Medulla oblongata (tissue), 1 donor: ENCODE data around the gene ARHGAP6.

Experiments used
- DNase-seq: peaks from one replicate; pipeline ENCODE4 v3.0.0-alpha.2; 2015; ENCODE audit errors: extremely low spot score

The ARHGAP6 gene

DNA sequence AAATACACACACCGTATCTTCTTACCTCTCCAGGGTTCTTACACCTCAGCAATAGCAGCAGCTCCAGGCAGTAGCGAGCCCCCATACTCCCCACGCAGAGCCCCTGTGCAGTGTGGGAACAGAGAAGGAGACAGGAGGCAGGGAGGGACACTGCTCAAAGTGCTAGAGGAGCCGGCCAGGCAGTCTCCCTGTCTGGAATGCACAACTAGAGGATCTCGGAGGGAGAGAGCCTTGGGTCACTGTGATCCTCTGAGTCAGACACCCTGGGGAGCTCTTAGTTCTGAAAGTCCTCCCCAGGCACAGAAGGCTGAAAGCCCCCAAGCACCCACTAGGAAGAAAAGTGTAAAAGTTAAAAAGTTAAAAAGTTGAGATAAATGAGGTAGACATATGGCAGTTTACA lies 356.5 kb downstream of the ARHGAP6 start:
- DNase-seq = no peak

DNA sequence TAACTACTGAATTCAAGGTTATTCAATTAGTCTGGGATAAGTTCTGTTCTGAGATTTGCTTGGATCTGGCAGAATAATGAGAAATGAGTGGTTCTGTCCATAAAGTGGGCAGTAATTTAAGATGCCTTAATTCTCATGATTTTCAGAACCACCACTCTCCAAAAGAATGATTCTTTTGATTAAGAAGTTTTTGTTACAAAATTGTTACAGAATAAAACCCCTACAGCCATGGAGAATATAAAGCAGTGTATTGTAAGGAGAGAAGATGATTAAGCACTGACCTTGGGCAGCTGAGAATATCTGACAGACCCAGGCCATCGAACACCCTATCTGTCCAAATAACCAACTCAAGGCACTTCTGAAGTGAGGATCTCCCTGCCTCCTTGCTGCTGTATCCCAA lies 360.1 kb downstream of the ARHGAP6 start:
- no peak for DNase-seq

DNA sequence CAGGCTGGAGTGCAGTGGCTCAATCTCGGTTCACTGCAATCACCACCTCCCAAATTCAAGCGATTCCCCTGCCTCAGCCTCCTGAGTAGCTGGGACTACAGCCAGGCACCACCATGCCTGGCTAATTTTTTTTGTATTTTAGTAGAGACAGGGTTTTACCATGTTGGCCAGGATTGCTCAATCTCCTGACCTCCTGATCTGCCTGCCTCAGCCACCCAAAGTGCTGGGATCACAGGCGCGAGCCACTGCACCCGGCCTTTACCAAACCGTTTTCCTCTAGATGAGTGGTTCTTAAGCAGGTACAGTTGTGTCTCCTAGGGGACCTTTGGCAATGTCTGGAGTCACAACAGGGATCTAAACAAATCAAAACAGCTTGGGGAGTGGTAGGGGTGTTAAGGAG lies 360.9 kb downstream of the ARHGAP6 start:
- no peak for DNase-seq

DNA sequence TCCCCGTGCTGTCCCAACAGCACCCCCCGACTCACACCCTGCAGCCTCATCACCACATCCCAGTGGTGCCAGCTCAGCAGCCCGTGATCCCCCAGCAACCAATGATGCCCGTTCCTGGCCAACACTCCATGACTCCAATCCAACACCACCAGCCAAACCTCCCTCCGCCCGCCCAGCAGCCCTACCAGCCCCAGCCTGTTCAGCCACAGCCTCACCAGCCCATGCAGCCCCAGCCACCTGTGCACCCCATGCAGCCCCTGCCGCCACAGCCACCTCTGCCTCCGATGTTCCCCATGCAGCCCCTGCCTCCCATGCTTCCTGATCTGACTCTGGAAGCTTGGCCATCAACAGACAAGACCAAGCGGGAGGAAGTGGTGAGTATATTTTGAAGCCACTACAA lies 367.1 kb downstream of the ARHGAP6 start:
- DNase-seq = no peak

DNA sequence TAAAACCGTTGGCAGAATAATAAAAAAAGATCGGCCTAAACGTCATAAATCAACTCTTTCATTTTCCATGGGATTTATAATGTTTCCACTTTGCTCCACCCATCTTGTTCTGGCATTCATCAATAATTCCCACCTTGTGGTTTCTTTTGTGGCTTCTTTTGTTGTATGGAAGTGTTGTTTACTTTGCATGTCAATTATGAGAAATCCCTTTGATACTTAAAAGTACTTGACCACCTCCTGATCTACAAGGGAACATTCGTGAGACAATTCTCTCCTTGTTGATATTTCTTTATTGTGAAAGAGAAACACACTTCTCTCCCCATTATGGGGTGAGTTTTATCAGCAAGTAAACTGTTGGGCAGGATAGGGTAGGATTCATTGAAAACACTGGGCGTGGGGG lies 369.7 kb downstream of the ARHGAP6 start:
- no peak for DNase-seq

DNA sequence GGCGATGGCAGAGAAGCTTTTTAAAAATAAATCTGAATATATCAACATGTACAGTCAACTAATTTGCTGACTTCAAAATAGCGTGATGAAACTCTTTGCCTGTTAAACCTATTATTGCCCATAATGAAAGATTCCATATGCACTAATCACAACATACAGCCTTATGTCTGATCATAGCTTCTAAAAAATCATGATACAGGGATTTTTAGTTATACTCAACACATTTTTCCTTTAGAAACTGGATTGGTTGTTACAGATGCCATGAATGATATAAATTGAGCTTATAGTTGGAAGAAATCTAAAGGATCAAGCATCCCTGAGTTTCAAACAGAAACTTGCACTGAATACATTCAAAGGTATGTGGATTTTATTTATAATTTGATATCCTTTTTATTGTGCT lies 372.6 kb downstream of the ARHGAP6 start, which contains the start of gene AMELX:
TSS of gene AMELX (plus strand) at position 301 of the 400 bp plus-strand sequence. CDS start 1,376 bp downstream, outside the sequence.
- no peak for DNase-seq

DNA sequence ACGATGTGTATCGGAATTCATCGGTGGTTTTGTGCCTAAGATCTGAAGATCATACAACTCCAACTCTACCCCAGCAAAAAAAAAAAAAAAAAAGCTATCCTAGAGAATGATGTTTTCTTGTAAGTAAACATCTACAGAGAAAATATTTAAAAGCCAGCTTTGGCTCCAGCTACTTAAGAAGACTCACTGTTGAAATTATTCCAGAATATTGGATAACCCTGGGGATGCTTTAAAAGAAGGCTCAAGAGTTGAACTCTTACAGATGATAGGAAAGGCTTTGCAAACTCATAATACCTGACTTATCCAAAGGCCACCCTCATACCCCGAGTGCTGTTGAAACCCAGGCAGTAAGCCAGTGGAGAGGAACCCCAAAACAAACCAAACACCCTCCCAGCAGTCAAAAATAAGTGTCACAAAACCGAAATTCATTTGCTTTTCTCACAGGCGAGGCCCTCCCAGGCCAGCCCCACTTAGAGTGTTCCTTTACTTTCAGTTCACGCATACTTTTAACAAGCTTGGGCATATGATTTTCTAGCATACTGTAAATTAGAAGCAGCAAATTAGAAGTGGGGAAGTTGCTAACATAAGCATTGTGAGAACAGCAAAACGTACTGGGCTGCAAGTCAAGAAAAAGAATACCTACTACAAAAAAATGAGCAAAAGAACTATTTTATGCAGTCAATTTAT lies 375.2 kb downstream of the ARHGAP6 start:
- no peak for DNase-seq

DNA sequence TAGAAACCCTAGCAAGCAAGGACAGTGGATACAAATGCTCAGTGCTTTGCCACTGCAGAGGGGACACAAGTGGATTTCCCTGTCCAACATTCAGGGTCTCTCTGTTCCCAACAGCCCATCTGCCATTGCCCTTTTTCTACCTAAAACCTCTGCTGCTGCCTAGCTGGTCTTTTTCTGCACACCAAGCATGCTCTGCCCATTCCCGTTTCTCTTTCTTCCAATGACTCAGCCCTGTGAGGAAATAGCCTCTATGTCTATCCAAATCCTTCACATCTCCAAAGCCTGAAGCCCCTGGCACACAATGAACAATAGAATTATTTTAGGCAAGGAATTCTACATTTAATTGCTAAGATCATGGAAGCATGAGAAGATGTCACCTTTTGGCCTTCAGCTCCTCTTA lies 378.2 kb downstream of the ARHGAP6 start:
- DNase-seq = no peak

DNA sequence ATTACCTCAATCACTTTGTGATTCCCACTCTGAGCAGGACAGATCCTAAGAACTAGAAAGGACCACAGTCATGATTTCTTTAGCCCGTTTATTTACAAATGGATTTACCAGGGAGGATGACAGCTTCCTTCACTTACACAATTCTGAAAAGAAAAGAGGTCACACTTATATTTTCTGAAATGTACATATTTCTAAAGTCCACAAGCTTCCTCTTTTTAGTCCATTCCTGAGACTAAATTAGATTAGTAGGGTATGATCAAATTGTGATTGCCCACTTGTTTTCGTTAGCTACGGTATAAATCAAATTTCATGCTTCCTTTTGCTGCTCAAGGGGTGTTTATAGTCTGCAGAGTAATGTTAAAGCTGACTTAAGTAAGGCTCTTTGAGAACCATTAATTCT lies 380.1 kb downstream of the ARHGAP6 start:
- no peak for DNase-seq

DNA sequence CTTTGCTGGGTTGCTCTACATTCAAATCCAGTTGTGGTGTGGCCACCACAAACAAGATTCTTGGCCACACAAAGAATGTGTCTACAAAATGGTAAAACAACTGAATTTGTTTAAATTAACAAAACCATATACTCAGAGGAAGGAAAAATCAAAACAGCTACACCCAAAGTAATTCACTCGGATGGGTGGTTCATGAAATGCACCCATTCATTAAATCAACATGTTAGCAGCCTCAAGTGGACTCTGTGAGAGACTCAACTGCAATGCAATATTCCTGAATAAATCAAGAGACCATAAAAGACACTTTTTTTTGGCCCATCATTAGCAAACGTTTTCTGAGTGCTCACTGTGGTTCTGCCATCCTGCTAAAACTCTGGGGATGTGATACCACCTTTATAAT lies 383.7 kb downstream of the ARHGAP6 start:
- no peak for DNase-seq

DNA sequence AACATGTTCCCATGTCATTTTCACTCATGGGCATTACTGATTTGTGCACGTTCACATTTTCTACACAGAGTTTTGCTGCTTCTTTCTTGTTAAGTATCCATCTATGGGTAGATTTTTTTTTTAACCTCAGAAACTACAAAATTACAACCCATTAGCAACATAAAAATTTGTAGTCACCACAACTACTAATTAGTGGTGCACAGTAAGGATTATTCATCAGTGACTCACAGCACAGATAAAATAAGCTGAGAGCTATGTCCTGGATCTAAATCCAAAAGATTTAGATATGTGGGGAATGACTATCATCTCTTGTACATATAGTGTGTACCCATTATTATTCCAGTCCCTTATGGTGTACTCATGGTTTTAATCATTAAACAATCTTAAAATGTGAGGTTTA lies 392.2 kb downstream of the ARHGAP6 start:
- no peak for DNase-seq

DNA sequence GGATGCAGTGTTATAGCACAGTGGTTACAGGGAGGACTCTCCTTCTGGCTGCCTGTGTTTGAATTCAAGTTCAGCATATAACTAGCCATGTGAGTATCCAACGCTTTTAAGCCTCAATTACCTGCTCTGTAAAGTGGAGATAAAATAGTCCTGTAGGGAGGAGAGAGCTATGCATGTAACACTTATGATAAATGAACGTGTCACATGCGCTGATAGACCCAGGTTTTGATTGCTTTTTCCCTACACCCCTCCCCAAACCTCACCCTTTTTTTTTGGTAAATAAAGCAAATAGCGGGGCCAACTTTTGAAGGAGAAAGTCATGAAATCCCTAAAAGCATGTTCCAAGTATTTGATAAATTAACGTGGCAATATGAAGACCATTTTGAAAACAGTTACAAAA lies 392.9 kb downstream of the ARHGAP6 start:
- no peak for DNase-seq

DNA sequence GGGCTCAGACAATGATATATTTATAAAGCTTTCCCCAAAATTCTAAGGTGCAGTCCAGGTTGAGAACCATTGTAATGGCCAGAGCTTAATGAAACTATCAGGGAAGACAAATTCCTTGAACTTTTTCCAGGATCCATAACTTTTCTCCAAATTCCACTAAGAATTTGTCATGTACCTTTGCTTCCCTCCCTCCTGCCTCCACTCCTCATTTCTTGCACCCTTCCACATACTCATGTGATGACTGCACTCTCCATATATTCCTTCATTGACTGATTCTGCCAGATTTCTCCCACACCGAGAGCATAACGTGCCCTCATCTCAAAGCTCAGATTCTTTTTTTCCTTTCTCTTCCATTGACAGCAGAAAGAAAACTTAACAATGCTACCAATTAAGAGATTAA lies 393.4 kb downstream of the ARHGAP6 start:
- DNase-seq = no peak

DNA sequence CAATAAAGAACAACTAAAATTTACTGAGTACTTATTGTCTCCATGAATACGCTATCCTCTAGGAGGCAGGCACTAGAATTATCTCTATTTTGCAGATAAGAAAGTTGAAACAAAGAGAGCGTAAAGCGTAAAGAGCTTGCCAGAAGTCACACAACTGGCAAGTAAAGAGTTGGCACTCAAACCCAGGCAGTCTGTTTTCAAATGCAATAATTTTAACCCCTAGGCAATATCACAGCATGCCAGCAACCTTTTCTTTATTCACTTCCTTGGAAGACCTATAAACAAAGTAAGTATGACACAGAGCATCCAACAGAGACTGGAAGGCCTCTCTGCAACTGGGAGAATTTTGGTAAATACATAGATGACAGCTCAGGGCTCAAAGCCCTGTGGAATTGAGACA lies 395.7 kb downstream of the ARHGAP6 start:
- no peak for DNase-seq

DNA sequence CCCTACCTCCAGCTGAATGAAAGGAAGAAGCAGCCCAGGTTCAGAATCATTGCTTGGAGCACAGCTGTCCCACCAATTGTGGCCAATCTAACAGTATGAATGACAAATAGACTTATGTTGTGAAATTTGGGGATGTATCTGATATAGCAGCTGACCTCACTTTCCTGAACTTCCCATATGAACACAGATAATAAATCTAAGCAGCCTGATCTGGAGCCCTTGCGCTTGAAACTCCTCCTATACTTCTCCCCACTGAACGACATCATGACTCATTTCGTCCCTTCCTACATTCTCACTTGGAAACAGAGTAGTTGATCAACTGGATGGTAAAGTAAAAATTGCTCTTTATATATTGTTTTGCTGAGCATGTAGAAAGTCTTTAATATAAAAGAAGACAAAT lies 396.7 kb downstream of the ARHGAP6 start:
- DNase-seq = no peak

DNA sequence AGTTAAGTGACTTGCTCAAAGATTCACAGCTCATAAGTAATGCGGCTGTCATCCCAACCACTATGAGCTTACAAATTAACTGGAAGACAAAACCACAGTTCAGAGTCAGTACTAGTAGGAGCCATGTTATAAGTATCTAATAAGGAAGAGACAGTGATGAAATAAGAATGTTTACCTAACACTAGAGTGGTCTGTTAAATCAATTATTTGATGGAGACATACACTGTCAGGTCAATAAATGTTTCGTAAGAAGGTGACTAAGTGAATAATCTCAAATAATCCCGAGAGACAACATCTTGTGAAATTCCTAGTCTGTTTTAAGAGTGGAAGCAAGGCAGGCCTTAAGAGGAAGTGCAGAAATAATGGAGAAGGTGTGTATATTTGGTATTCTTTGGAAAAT lies 398.3 kb downstream of the ARHGAP6 start:
- no peak for DNase-seq

DNA sequence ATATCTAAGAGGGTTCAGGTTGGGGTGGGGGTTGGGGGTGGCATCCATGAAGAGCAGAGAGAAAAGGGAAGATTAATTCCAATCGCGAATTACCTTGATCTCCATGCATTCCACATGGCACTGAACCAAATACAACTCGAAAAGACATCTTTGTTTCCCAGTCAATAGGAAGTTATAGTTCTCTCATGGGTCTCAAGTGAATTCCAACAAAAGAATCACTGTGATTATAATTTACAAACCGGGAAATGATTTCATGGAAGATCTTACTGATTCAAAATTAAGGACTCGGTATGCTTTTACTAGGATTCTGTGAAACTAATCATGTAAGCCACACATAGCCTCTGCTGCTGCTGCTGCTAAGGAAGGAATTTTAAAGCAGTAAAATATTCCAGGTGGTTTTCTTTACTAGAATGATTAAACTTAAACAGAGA lies 399.1 kb downstream of the ARHGAP6 start:
- DNase-seq = no peak

DNA sequence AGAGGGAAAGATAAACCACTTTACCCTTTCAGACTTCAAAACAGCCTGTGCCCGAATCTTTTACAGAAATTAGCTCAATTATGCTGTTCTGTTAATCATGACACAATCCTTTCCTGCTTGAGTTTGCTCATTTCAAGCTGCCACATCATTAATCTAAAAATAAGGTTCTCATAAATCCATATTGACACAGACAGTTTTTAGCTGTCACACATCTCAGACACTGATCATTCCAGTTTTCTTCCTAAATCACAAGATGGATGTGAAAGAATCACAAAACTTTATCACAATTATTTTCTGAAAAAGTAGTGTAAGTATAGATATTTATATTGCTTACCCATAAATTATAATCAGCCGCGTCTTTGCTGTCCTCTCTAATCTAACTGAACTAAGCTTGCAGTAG lies 400.4 kb downstream of the ARHGAP6 start:
- no peak for DNase-seq

DNA sequence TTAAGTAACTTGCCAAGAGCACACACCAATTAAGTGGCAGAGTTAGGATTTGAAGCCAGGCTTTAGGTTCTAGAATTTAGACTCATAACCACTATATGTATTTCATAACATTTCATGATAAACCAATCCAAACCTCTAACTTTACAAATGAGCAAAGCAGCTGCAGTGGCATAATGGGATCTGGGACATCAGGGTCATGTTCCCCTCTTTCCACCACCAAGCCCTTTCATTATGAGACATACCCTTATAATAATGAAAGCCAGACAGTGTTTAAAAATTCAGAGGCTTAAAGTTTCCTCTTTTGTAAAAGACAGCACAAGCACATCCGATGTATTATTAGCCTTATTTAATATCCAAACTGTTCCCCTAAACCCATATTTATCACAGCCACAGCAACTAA lies 400.8 kb downstream of the ARHGAP6 start:
- DNase-seq = no peak

DNA sequence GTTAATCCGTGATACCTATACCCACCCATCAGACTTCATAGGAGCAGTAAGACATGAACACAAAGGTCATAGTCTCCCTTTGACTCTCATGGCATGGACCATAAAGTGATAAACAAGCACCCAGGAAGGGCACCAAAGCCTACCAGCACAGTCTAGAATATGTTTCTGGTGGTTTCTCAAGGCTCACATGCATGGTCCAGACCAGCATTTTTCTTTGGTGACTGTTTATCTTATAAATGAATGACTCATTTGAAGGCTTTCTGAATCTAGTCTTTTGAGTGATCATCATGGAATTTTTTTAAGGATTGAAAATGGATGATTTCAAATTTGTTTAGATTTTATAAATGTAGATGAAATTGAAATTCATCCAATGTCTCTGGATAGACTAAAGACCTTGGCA lies 404.5 kb downstream of the ARHGAP6 start:
- DNase-seq = no peak

DNA sequence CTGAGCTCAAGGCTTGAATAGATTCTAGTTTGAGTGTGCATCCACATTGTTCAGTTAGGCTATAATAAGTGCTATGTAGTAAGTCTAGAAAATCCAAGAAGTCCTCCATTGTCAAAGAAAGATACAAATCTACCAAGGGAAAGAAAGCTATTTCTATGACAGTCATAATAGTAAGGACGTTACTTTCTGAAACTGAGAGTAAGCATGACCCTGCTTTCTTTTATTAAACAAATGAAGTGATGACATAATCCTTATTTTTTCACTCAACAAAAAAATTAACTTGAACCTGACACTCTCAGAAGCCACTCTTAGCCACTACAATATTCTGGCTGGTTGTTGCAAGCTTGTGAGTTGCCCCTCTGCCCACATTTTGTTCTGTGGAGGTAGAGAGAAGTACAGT lies 406.3 kb downstream of the ARHGAP6 start:
- no peak for DNase-seq

DNA sequence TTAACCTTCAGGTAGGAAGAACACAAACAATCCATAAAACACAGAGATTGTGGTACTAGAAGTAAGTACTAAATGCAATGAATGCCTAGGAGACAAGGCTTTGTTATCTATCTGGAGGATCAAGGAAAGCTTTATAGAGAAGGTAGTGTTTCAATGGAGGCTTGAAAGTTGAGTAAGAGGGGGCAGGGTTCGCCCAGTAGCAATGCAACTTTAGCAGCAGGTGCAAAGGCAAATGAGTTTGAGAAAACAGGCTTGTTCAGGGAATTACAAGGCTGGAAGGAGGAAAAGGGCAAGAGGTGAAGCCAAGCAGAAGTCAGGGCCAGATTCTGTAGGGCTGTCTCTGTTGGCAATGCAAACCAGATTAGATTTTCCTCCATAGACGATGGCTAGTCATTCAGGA lies 408.0 kb downstream of the ARHGAP6 start:
- DNase-seq = no peak

DNA sequence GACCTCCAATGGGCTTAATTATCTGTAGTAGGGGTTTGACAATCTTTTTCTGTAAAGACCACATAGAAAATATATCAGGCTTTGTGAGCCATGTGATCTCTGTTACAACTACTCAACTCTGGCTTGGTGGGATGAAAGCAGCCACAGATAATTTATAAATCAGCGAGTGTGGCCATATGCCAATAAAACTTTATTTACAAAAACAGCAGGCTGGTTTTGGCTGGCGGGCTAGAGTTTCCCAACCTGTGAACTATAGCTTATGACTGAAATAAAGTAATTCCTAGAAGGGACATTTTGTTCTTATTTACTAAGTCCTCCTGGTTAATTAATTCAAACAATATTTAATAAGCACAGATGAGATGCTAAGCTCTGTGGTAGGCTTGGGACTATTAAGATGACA lies 408.4 kb downstream of the ARHGAP6 start:
- no peak for DNase-seq

DNA sequence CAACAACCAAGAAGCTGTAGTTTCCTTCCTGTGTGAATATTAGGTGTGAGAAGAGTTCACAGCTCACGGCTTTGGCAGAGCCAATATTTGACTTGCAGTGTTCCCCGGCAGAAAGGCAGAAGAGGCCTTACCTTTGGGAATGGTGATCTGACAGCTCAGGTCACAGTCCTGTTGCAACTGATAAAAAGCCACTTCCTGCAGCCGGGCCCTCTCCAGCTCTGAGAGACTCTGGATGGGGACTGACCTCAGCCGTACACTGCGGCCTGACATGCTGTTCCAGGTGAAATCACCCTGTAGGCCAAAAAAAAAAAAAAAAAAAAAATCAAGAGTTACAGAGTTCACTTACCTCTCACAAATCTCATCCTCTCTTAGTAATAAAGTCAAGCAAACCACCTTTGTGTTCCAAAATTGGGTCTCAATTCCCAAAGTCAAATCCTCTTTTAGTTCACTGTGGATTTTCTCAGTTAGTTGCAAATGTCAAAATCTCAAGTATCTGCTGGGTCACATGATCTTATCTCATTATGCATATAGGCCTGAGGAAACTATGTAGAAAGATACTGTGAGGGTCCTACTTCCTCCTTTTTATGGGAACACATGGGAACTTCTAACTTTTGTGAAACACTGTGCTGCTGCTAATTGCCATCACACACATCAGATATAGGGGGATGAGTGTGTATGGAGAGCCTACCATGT lies 411.2 kb downstream of the ARHGAP6 start:
- no peak for DNase-seq
